Dendritic cell treated with granulocyte-macrophage colony-stimulating factor and Interleukin-4, amounts not matched to agents 40 ng/mL and 50 ng/mL, for 4 days (primary cell): Measurements from ENCODE around the gene MAN2A1.

Source experiments
- H3K27ac Mint-ChIP-seq: one replicate; pipeline ENCODE4 v1.8.0; 2022; ENCODE audit warnings: mild to moderate bottlenecking, mixed read lengths
- H3K27me3 Mint-ChIP-seq: one replicate; pipeline ENCODE4 v1.8.0; 2022; ENCODE audit warnings: mild to moderate bottlenecking, mixed read lengths
- H3K36me3 Mint-ChIP-seq: one replicate; pipeline ENCODE4 v1.8.0; 2022; ENCODE audit warnings: low read depth, mixed read lengths
- H3K4me1 Mint-ChIP-seq: one replicate; pipeline ENCODE4 v1.8.0; 2022; ENCODE audit warnings: low read depth, mixed read lengths
- H3K4me3 Mint-ChIP-seq: one replicate; pipeline ENCODE4 v1.8.0; 2022; ENCODE audit warnings: mild to moderate bottlenecking, moderate library complexity, mixed read lengths
- H3K9me3 Mint-ChIP-seq: one replicate; pipeline ENCODE4 v1.8.0; 2022; ENCODE audit warnings: mixed read lengths
- intact Hi-C: fragments of 100-400 bp; cut with micrococcal nuclease; formaldehyde crosslinking; loops from one replicate; pipeline ENCODE4 v1.15.0; 2022

MAN2A1 gene

DNA sequence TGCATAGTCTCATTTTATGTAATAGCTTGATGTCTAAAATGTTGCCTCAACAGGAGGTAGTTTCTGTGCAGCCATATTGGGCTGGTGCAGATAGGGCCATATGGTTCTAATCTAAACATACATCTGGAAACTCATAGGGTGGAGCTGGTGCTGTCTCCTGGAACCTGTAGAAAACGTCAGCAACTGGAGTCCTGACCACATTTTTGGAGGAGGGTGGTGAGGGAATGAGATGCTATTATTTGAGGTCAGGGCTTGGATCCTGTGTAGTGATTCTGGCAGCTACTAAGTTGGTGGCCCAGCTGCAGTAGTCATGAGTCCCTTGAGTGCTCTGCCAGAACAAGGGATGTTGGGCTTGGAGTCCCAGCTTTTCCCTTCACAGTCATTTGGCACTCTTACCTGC is 14.1 kb downstream of the MAN2A1 start:
- Mint-ChIP-seq H3K9me3 (no peaks in the 10 kb centered on the region), H3K4me3 (no peak overlapping the region), H3K27ac (no peak overlapping the region), H3K4me1 (peaks cover 52% of the 10 kb centered on the region), H3K36me3 (peaks cover 7% of the 10 kb centered on the region), H3K27me3 (no peaks in the 10 kb centered on the region)
- intact Hi-C loops = no loop called here

DNA sequence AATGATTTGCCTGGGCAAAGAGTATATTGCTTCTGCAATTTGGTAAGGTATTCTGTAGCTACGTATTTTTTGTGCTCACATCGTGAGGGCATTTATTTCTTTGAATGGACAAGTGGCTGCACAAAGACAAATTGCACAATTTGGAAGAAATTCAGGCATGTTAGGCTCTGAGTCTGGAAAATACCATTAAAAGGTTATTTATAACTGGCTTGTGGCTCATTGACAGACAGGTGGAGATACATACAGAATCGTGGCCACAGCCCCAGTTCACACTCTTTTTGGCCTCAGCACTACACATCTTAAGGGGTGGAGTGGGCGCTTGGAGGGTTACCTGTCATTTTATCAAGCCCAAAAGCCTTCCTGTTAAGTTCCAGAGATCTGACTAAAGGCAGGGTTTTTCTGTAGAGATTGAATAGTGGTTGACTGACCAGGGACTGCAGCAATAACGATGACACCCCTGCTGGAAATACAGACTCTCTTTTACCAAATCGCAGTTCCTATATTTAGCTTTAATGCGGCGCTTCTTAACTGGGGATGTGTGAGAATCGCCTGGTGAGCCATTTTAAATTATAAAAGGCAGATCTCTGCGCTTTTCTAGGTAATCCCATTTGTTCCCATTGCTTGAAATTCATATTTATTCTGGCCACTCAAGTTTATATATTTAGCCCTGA is 14.7 kb downstream of the MAN2A1 start:
- no peaks in the 10 kb centered on the region for H3K9me3 Mint-ChIP-seq
- H3K27ac Mint-ChIP-seq = no peak overlapping the region
- H3K4me1 Mint-ChIP-seq = peaks cover 51% of the 10 kb centered on the region

DNA sequence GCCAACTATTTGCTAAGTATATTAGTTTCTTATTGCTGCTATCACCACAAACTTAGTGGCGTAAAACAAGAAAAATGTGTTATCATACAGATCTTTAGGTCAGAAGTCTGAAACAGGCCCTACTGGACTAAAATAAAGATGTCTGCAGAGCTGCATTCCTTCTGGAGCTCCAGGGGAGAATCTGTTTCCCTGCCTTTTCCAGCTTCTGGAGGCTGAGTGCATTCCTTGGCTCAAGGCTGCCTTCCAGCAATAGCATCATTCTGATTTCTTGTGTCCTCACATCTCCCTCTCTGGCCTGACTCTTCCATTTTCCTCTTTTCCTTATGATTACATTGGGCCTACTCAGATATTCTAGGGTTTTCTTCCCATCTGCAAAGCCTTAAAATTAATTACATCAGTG is 15.9 kb downstream of the MAN2A1 start:
- peaks cover 42% of the 10 kb centered on the region for H3K4me1 Mint-ChIP-seq
- H3K4me3 Mint-ChIP-seq = no peak overlapping the region
- no peaks in the 10 kb centered on the region for H3K9me3 Mint-ChIP-seq
- no peaks in the 10 kb centered on the region for H3K27me3 Mint-ChIP-seq
- intact Hi-C loops = no loop called here
- H3K36me3 Mint-ChIP-seq = peaks cover 7% of the 10 kb centered on the region
- no peak overlapping the region for H3K27ac Mint-ChIP-seq

More for the DNA sequence above, 14.7 kb downstream of the MAN2A1 start:
- peaks cover 7% of the 10 kb centered on the region for H3K36me3 Mint-ChIP-seq
- no peaks in the 10 kb centered on the region for H3K27me3 Mint-ChIP-seq
- no peak overlapping the region for H3K4me3 Mint-ChIP-seq
- intact Hi-C loops = no loop called here

DNA sequence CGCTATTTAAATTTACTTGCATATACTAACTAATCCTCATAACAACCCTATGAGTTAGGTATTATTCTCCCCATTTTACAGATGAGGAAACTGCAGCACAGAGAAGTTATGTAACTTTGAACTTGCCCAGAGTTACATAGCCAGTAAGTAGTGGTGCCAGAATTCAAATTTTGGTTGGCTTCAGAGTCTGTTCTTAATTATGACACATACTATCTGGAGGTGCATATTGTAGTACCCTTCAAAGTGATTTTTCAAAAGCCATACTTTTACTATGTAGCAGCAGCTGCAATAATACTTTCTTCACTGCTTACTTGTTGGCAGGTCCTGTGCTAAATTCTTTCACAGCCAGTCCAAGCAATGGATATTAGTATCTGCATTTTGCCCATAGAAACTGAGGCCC is 16.4 kb downstream of the MAN2A1 start:
- intact Hi-C loops = no loop called here
- Mint-ChIP-seq H3K9me3 (no peaks in the 10 kb centered on the region), H3K4me1 (peaks cover 38% of the 10 kb centered on the region), H3K36me3 (peaks cover 7% of the 10 kb centered on the region), H3K27ac (no peak overlapping the region), H3K4me3 (no peak overlapping the region), H3K27me3 (no peaks in the 10 kb centered on the region)

DNA sequence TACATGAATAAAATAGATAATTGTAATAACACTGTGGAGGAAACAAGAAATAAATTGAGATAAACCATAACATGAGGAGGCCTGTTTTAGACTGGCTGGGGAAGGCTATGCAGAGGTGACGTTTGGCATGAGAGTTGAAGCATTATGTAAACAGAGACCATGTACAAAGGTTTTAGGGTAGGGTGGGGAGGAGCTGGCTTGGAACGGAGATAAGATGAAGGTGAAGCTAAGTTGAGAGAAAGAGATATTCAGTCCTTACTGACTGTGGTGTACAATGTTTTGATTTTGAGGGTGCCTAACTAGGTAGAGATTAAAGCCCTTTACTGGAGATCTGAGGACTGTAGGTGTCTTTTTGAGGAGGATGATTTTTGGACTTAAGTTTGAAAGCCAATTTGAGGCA is 17.8 kb downstream of the MAN2A1 start:
- Mint-ChIP-seq H3K36me3 (peaks cover 7% of the 10 kb centered on the region), H3K4me3 (no peak overlapping the region), H3K4me1 (peaks cover 39% of the 10 kb centered on the region), H3K27ac (no peak overlapping the region), H3K9me3 (no peaks in the 10 kb centered on the region), H3K27me3 (no peaks in the 10 kb centered on the region)
- intact Hi-C loops = no loop called here

DNA sequence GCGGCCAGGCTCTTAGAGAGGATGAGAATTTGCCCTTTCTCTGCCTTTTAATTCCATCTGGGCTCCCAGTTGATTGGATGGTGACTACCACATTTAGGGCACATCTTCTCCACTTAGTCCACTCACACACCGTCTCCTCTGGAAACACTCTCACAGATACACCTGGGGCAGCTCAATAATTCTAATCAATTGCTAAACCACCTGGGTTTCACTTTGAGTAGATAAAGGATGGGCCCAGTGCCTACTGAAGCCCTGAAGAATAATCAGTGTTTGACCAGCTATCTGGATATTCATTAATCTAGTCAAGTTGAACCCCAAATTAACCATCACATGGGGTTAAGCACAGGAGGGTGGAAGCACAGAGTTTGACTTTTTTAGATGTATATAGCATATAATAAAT is 19.1 kb downstream of the MAN2A1 start:
- H3K4me1 Mint-ChIP-seq = peaks cover 40% of the 10 kb centered on the region

DNA sequence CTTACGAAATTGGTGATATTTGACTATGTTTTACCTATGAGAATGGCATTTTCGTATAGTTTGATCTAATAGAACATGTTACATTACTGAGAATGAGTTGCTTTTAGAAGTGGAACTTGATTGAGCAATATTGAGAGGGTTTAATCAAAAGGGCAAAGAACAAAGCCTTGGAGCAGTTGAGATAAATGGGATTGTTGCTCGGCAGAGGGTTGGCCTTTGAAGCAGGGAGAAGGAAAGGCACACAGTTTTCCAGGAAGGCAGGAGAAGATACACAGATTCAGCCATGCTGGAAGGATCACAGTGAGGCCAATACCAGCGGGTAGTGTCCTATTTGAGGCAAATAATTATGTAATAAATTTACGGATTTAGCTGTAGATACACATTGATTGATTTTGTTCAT is 19.5 kb downstream of the MAN2A1 start:
- Mint-ChIP-seq H3K9me3 (no peaks in the 10 kb centered on the region), H3K36me3 (peaks cover 13% of the 10 kb centered on the region), H3K27ac (no peak overlapping the region), H3K4me1 (peaks cover 40% of the 10 kb centered on the region), H3K4me3 (no peak overlapping the region), H3K27me3 (no peaks in the 10 kb centered on the region)
- intact Hi-C loops = no loop called here

More for the DNA sequence above, 19.1 kb downstream of the MAN2A1 start:
- intact Hi-C loops = no loop called here
- no peak overlapping the region for H3K4me3 Mint-ChIP-seq
- peaks cover 13% of the 10 kb centered on the region for H3K36me3 Mint-ChIP-seq
- H3K27me3 Mint-ChIP-seq = no peaks in the 10 kb centered on the region
- no peaks in the 10 kb centered on the region for H3K9me3 Mint-ChIP-seq
- no peak overlapping the region for H3K27ac Mint-ChIP-seq

DNA sequence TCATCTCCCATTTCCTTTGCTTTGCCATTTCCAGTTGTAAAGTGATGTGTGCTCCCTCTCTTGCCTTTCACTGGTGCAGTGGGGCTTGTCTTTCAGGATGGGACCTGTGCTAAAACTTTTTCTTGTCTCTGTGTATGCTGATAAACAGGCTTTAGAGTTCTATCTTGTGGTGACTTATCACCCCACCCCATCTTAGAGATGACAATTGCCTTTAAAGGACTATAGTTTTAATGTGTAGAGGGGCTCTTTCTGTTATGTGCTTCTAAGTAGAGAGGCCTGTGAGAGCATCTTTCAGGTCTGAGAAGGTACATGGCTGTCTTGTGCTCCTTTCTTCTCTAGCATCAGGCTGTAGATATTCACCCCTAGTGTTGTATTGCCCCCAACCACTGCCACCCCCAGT is 21.9 kb downstream of the MAN2A1 start:
- Mint-ChIP-seq H3K9me3 (no peaks in the 10 kb centered on the region), H3K36me3 (peaks cover 21% of the 10 kb centered on the region), H3K4me1 (peaks cover 33% of the 10 kb centered on the region), H3K4me3 (no peak overlapping the region), H3K27ac (no peak overlapping the region), H3K27me3 (no peaks in the 10 kb centered on the region)
- intact Hi-C loops = no loop called here

DNA sequence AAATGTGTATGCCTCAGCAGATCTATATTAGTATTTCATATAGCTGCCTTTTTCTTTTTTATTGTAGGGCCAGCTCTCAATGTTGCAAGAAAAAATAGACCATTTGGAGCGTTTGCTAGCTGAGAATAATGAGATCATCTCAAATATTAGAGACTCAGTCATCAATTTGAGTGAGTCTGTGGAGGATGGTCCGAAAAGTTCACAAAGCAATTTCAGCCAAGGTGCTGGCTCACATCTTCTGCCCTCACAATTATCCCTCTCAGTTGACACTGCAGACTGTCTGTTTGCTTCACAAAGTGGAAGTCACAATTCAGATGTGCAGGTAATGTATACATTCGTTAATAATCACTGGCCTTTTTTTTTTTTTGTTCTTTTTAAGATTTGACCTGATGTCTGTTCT is 23.7 kb downstream of the MAN2A1 start:
- Mint-ChIP-seq H3K4me3 (no peak overlapping the region), H3K36me3 (peaks cover 34% of the 10 kb centered on the region), H3K4me1 (peaks cover 25% of the 10 kb centered on the region), H3K27me3 (no peaks in the 10 kb centered on the region), H3K9me3 (no peaks in the 10 kb centered on the region), H3K27ac (no peak overlapping the region)
- intact Hi-C loops = no loop called here

DNA sequence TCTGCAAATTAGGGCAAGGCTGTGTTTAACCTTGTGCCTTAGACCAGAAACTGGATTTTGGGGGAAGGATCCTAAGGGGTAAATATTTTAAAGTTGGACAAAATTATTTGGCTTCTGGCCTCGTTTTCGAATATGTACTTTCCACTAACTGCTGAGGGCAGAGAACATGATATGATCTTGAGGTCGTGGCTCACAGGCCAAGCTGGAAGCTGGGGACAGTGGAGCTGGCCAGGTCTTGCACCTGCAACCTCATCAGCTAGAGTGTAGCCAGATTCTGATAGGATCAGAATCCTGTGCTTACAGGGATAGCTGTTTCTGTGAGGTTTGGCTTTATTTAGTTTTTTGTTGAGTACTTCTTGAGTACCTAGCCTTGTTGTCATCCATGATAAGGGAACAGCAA is 24.9 kb downstream of the MAN2A1 start:
- Mint-ChIP-seq H3K4me3 (no peak overlapping the region), H3K4me1 (peaks cover 20% of the 10 kb centered on the region), H3K27me3 (no peaks in the 10 kb centered on the region), H3K27ac (no peak overlapping the region), H3K36me3 (peaks cover 36% of the 10 kb centered on the region), H3K9me3 (no peaks in the 10 kb centered on the region)
- intact Hi-C loops = no loop called here

DNA sequence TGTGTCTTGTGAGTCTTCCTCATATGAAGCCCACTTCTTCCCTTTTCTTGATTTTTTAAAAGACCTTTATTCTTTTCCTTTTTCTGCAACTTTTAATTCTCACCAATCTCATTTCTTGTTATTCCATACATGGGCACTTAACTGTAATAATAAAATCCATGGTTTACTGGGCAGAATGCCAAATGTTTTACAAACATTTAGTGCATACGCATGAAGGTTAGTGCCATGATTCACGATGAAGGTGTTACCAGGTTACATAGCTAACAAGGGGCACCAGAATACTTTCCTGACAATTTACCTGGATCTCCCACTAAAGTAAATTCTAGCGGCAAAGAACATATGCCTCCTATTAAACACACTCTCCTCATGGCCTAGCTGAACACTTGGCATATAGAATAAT is 28.5 kb downstream of the MAN2A1 start:
- Mint-ChIP-seq H3K36me3 (peaks cover 45% of the 10 kb centered on the region), H3K4me1 (peaks cover 8% of the 10 kb centered on the region), H3K27me3 (no peaks in the 10 kb centered on the region), H3K27ac (no peak overlapping the region), H3K9me3 (no peaks in the 10 kb centered on the region), H3K4me3 (no peak overlapping the region)
- intact Hi-C loops = no loop called here

DNA sequence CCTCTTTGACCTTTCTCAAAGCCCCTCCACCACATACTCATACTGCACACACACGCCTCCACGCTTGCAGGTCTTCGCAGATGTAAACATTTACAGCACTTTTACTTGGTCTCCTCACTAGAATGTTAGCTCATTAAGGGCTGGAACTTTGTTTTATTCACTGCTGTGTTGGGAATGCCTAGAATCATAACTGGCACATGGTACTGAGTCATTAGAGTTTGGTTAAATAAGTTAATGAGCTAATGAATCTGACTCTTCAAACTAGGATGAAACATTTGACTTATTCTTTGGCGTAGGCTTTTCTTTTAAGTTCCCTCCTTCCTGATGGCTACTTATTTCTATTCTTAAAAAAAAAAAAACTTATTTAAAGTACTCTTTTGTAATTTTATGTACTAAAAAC is 28.9 kb downstream of the MAN2A1 start:
- H3K4me1 Mint-ChIP-seq = peaks cover 12% of the 10 kb centered on the region

DNA sequence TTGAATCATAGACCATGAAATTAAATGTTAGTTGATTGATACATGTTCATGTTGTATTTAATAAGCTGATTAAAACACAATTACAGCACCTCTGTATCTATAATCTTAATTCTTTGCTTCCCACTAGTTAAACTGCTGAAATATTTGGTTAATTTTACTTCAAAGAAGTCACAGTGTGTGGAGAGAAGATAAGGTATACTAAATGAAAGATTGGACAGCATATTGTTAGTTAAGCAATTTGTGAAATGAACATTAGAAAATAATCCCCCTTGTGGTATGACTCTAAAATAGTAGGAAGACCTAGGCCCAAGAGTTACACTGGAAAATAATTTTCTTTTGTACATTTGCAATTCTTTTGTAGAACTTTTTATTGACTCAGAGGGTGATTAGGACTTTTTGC is 30.3 kb downstream of the MAN2A1 start:
- Mint-ChIP-seq H3K4me1 (peaks cover 13% of the 10 kb centered on the region), H3K4me3 (no peak overlapping the region), H3K27ac (no peak overlapping the region), H3K9me3 (no peaks in the 10 kb centered on the region), H3K27me3 (no peaks in the 10 kb centered on the region), H3K36me3 (peaks cover 47% of the 10 kb centered on the region)
- intact Hi-C loops = no loop called here

More for the DNA sequence above, 28.9 kb downstream of the MAN2A1 start:
- Mint-ChIP-seq H3K9me3 (no peaks in the 10 kb centered on the region), H3K4me3 (no peak overlapping the region), H3K36me3 (peaks cover 45% of the 10 kb centered on the region), H3K27me3 (no peaks in the 10 kb centered on the region), H3K27ac (no peak overlapping the region)
- intact Hi-C loops = no loop called here

DNA sequence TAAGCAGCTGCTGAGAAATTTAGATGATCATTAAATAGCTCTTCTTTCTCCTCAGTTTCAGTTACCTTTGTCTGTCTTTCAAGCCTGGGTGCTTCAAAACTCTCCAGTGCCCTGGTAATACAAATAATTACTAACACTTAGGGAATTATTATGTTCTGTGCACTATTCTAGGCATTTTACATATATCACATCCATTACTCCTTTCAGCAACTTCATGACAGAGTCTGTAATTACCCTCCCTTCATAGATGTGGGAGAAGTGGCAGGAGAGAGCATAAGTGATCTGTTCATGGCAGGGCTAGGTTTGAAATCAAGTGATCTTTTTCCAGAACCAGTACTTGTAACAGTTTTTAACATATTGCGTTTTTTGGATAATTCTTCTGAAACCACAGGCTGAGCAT is 32.0 kb downstream of the MAN2A1 start:
- peaks cover 13% of the 10 kb centered on the region for H3K4me1 Mint-ChIP-seq

DNA sequence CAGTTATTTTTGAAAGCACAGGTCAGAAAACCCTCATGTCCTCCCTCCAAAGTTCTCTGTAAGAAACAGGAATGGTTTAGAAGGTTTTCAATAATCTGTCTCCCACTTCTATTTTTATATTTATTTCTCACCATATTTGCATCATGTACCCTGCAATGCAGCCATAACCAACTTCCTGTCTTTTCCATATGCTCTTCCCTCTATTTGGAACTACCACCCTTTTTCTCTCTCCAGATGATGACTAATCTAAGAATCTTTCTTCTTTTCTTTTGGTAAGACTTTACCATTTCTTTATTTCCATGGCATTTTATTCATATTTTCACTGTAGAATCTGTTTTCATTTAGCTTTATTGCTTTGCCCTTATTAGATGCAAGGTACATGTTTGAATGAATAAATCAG is 33.9 kb downstream of the MAN2A1 start:
- intact Hi-C loops = no loop called here
- no peak overlapping the region for H3K27ac Mint-ChIP-seq
- H3K4me1 Mint-ChIP-seq = peaks cover 8% of the 10 kb centered on the region
- H3K4me3 Mint-ChIP-seq = no peak overlapping the region
- peaks cover 19% of the 10 kb centered on the region for H3K36me3 Mint-ChIP-seq
- no peaks in the 10 kb centered on the region for H3K9me3 Mint-ChIP-seq
- H3K27me3 Mint-ChIP-seq = no peaks in the 10 kb centered on the region

More for the DNA sequence above, 32.0 kb downstream of the MAN2A1 start:
- Mint-ChIP-seq H3K27ac (no peak overlapping the region), H3K36me3 (peaks cover 38% of the 10 kb centered on the region), H3K27me3 (no peaks in the 10 kb centered on the region), H3K9me3 (no peaks in the 10 kb centered on the region), H3K4me3 (no peak overlapping the region)
- intact Hi-C loops = no loop called here
